Thyroid gland (tissue), 4 donors: ENCODE results near the gene HOMER2. TPM values are rescaled to one million over a fixed set of nuclear protein-coding genes. Genes with fewer than 3 reads are reported as not detected.

ENCODE experiments used
- DNase-seq, 2 donors: peaks; one replicate each; pipeline ENCODE4 v3.0.0-alpha.2; 2019
- H3K27ac ChIP-seq, 3 donors: fragments of 200-600 bp; sonication (generic); 1 replicate in 2 of 3; 2 replicates in 1 of 3; pipeline ENCODE4 v1.5.1; 2016 to 2019; ENCODE audit warnings: mild to moderate bottlenecking in 1 of 3, moderate library complexity in 1 of 3
- H3K27me3 ChIP-seq: fragments of 200-600 bp; sonication (generic); one replicate; pipeline ENCODE4 v1.5.1; 2019
- H3K36me3 ChIP-seq, 2 donors: fragments of 200-600 bp; sonication (generic); one replicate each; pipeline ENCODE4 v1.5.1; 2016 to 2019
- H3K4me1 ChIP-seq, 2 donors: fragments of 200-600 bp; sonication (generic); one replicate each; pipeline ENCODE4 v1.5.1; 2017 to 2019
- H3K4me3 ChIP-seq, 3 donors: fragments of 200-600 bp; sonication (generic); replicated peaks in 1 of 3; 1 replicate in 2 of 3; 2 replicates in 1 of 3; pipeline ENCODE4 v1.5.1; 2016; ENCODE audit warnings: mild to moderate bottlenecking in 1 of 3
- H3K9me3 ChIP-seq: fragments of 200-600 bp; sonication (generic); one replicate; pipeline ENCODE4 v1.5.1; 2017
- POLR2A ChIP-seq, 2 donors: fragments of 450-650 bp; IDR thresholded peaks; one replicate each; pipeline ENCODE4 v1.6.1; 2017; ENCODE audit warnings: antibody characterized with exemption in 2 of 2, mild to moderate bottlenecking in 2 of 2, moderate library complexity in 1 of 2
- WGBS, 2 donors: methylation state at CpG; one replicate each; pipeline ENCODE4 v1.1.5; 2017; 5-methylcytosine and 5-hydroxymethylcytosine counted together
- intact Hi-C: fragments of 100-400 bp; cut with DNase I; formaldehyde crosslinking; loops from one replicate; pipeline ENCODE4 v1.15.1; 2023
- total RNA-seq, 4 donors: library from RNA; depleted of rRNA; stranded (reverse); fragments of >200 nt; gene quantifications; one replicate each; pipeline ENCODE4 v1.2.3, GENCODE V29; 2016
- TF ChIP-seq, protein P1 (sequence below), 6 experiments: fragments of 200-600 bp in 3 of 6; fragments of 450-650 bp in 3 of 6; sonication (generic) in 3 of 6; IDR thresholded peaks; one replicate each; pipeline ENCODE4 v1.5.1; 2016 to 2019; ENCODE audit warnings: antibody characterized with exemption in 6 of 6, mild to moderate bottlenecking in 2 of 6, inconsistent platforms in 1 of 6, moderate library complexity in 1 of 6

HOMER2 gene
- total RNA-seq, 4 donors from 2014 or later, result 89.1 to 211 (median 122) TPM

GRCh38 chr15:82882273-82882928, 70.1 kb downstream of the HOMER2 start:
- intact Hi-C loops, result no loop called here
- DNase-seq, result peak; percentile 46 to 62

DNA sequence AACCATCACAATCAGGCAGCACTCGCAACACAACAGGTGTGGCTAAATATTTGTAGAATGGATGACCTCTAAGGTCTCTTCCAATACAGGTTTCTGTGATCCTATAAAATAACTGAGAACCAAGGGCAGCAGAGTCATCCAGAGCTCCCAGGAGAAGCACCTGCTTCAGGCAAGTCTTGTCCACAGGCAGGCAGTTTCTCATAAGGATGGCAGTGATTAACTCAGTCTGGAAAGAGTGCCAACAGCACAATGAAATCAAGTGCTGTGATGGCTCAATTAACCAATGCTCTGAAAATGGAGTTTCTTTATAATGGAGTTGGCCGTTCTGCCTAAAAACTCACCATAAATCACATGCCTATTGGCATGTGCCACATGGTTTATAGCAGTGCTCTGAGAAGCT, 70.8 kb downstream of the HOMER2 start:
- H3K27me3 ChIP-seq, result no peaks in the 10 kb centered on the region
- intact Hi-C loops, result no loop called here
- DNase-seq, result no peak
- H3K4me1 ChIP-seq, result peaks cover 27 to 32% of the 10 kb centered on the region in 2 donors
- 93 to 95% methylated on average over 2 of the region's 2 CpGs for WGBS, 2 donors
- H3K9me3 ChIP-seq, result no peaks in the 10 kb centered on the region
- H3K4me3 ChIP-seq, result no peak overlapping the region
- peak overlapping the region; percentile 81 to 92 (median 84) for H3K27ac ChIP-seq
- no peaks in the 10 kb centered on the region for H3K36me3 ChIP-seq
- TF ChIP-seq, protein P1, sequence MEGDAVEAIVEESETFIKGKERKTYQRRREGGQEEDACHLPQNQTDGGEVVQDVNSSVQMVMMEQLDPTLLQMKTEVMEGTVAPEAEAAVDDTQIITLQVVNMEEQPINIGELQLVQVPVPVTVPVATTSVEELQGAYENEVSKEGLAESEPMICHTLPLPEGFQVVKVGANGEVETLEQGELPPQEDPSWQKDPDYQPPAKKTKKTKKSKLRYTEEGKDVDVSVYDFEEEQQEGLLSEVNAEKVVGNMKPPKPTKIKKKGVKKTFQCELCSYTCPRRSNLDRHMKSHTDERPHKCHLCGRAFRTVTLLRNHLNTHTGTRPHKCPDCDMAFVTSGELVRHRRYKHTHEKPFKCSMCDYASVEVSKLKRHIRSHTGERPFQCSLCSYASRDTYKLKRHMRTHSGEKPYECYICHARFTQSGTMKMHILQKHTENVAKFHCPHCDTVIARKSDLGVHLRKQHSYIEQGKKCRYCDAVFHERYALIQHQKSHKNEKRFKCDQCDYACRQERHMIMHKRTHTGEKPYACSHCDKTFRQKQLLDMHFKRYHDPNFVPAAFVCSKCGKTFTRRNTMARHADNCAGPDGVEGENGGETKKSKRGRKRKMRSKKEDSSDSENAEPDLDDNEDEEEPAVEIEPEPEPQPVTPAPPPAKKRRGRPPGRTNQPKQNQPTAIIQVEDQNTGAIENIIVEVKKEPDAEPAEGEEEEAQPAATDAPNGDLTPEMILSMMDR (IDR thresholded peaks at IDR 0.05), result no peak
- no peak for TF ChIP-seq POLR2A (IDR thresholded peaks at IDR 0.05)

More at GRCh38 chr15:82882273-82882928, 70.1 kb downstream of the HOMER2 start:
- Histone ChIP-seq H3K36me3 (no peaks in the 10 kb centered on the region), H3K4me3 (no peak overlapping the region), H3K27me3 (no peaks in the 10 kb centered on the region), H3K9me3 (no peaks in the 10 kb centered on the region), H3K27ac (peak overlapping the region; percentile 81 to 92 (median 84)), H3K4me1 (peaks cover 27 to 32% of the 10 kb centered on the region in 2 donors)
- WGBS, 2 donors, result 55 to 95% methylated on average over 4 to 5 of the region's 5 CpGs
- TF ChIP-seq POLR2A (IDR thresholded peaks at IDR 0.05), result peak in 1 of 2 donors; percentile 22
- TF ChIP-seq, protein P1 (IDR thresholded peaks at IDR 0.05), result no peak

DNA sequence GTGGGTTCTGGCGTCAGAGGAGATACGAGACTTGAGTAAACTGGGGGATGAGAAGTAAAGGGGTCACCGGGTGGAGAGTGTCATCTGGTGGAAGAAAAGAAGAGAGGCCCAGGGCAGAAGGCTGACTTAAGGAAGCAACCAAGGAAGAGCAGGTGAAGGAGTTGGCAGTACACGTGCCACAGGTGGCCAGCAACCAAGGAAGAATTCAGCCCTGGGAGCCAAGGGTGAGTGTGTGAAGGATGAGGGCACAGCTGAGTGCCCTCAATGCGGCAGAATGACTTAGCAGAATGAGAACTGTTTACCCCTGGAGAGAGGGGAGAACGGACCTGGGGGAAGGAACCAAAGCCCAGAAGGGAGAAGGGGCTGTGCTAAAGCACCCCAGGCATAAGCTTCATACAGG, 71.8 kb downstream of the HOMER2 start:
- peak overlapping the region; percentile 81 to 92 (median 84) for H3K27ac ChIP-seq
- H3K4me3 ChIP-seq, result no peak overlapping the region
- H3K36me3 ChIP-seq, result no peaks in the 10 kb centered on the region
- peak; percentile 88 to 90 for DNase-seq
- H3K9me3 ChIP-seq, result no peaks in the 10 kb centered on the region
- TF ChIP-seq, protein P1 (IDR thresholded peaks at IDR 0.05), result peak in 1 of 6 experiments; percentile 7
- TF ChIP-seq POLR2A (IDR thresholded peaks at IDR 0.05), result peak in 1 of 2 donors; percentile 49
- H3K27me3 ChIP-seq, result no peaks in the 10 kb centered on the region
- 50 to 55% methylated on average over 6 of the region's 6 CpGs for WGBS, 2 donors
- intact Hi-C loops, result no loop called here
- H3K4me1 ChIP-seq, result peaks cover 27 to 32% of the 10 kb centered on the region in 2 donors

DNA sequence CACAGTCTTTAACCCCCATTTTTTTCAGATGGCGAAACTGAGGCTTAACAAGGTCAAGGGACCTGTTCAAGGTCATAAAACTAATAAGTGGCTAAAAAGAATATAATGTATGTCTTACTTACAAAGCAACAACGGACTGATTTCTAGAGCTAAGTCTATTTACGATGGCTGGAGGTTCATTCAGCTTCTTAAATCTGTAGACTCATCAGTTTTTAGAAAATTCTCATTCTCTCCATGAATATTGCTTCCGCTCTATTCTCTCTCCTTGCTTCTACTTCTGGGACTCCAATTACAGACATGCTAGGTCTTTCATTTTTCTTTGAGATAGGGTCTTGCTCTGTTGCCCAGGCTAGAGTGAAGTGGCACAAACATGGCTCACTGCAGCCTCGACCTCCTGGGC, 74.2 kb downstream of the HOMER2 start:
- intact Hi-C loops, result no loop called here
- TF ChIP-seq POLR2A (IDR thresholded peaks at IDR 0.05), result no peak
- TF ChIP-seq, protein P1 (IDR thresholded peaks at IDR 0.05), result no peak
- H3K4me1 ChIP-seq, result peaks cover 27 to 32% of the 10 kb centered on the region in 2 donors
- H3K27ac ChIP-seq, result no peak overlapping the region
- H3K9me3 ChIP-seq, result no peaks in the 10 kb centered on the region
- WGBS, 2 donors, result 90 to 96% methylated on average over 5 of the region's 5 CpGs
- H3K27me3 ChIP-seq, result no peaks in the 10 kb centered on the region
- no peak for DNase-seq
- H3K36me3 ChIP-seq, result peaks cover 0 to 4% of the 10 kb centered on the region in 2 donors
- H3K4me3 ChIP-seq, result no peak overlapping the region

GRCh38 chr15:82877825-82878224, 74.7 kb downstream of the HOMER2 start:
- intact Hi-C loops, result no loop called here
- Histone ChIP-seq H3K27me3 (no peaks in the 10 kb centered on the region), H3K4me1 (peaks cover 27 to 32% of the 10 kb centered on the region in 2 donors), H3K27ac (no peak overlapping the region), H3K4me3 (no peak overlapping the region), H3K36me3 (peaks cover 0 to 4% of the 10 kb centered on the region in 2 donors), H3K9me3 (no peaks in the 10 kb centered on the region)
- WGBS, 2 donors, result 90% methylated on average over 2 of the region's 2 CpGs
- no peak for TF ChIP-seq POLR2A (IDR thresholded peaks at IDR 0.05)
- TF ChIP-seq, protein P1 (IDR thresholded peaks at IDR 0.05), result no peak
- DNase-seq, result no peak
